OCI-LY7 (cell line): ENCODE results near the gene ACOXL. TPM values are rescaled to one million over a fixed set of nuclear protein-coding genes. Genes with fewer than 3 reads are reported as not detected.

ENCODE experiments used
- BruUV-seq: library from RNA; stranded (reverse); fragments of 400-500 nt; replicated peaks from 2 replicates; lab custom pipeline; 2021; lab: Mats Ljungman, UMichigan
- CTCF ChIA-PET: fragments of 300-600 bp; sonication (Branson Sonifier 250); formaldehyde crosslinking; loops from one replicate; lab custom pipeline; 2022; ENCODE audit warnings: antibody characterized with exemption; ENCODE audit not compliant: unreplicated experiment; lab: Charles Lee
- POLR2A ChIA-PET: fragments of 300-600 bp; sonication (Branson Sonifier 250); formaldehyde crosslinking; loops from one replicate; lab custom pipeline; 2022; ENCODE audit warnings: antibody characterized with exemption; lab: Charles Lee
- DNase-seq: peaks from one replicate; pipeline ENCODE4 v3.0.0-alpha.2; 2015; ENCODE audit warnings: low spot score
- H2AFZ ChIP-seq: fragments of 200-600 bp; sonication (generic), shearing (Covaris generic); 2 replicates; pipeline ENCODE4 v1.6.1; 2014; ENCODE audit warnings: mild to moderate bottlenecking, antibody characterized with exemption, low read length, moderate library complexity
- H3K27ac ChIP-seq: fragments of 200-600 bp; sonication (generic); 2 replicates; pipeline ENCODE4 v1.5.1; 2014; ENCODE audit warnings: mixed run types, low read depth, mild to moderate bottlenecking, moderate library complexity, low read length, inconsistent platforms; ENCODE audit not compliant: poor library complexity, severe bottlenecking
- H3K36me3 ChIP-seq: fragments of 200-600 bp; sonication (generic); 2 replicates; pipeline ENCODE4 v1.6.1; 2014; ENCODE audit warnings: mild to moderate bottlenecking, antibody characterized with exemption, low read length, moderate library complexity, mixed read lengths; ENCODE audit not compliant: insufficient read depth
- H3K4me1 ChIP-seq: fragments of 200-600 bp; sonication (generic); 2 replicates; pipeline ENCODE4 v1.5.1; 2014; ENCODE audit warnings: mild to moderate bottlenecking, low read length; ENCODE audit not compliant: insufficient read depth, poor library complexity, severe bottlenecking
- H3K4me2 ChIP-seq: fragments of 200-600 bp; sonication (generic); 2 replicates; pipeline ENCODE4 v1.6.1; 2014; ENCODE audit warnings: mild to moderate bottlenecking, low read length
- H3K4me3 ChIP-seq: fragments of 200-600 bp; sonication (generic); 2 replicates; pipeline ENCODE4 v1.5.1; 2014; ENCODE audit warnings: mild to moderate bottlenecking, low read depth, low read length; ENCODE audit not compliant: poor library complexity, severe bottlenecking
- H3K79me2 ChIP-seq: fragments of 200-600 bp; sonication (generic); 2 replicates; pipeline ENCODE4 v1.6.1; 2016; ENCODE audit warnings: low read depth, mild to moderate bottlenecking, low read length, moderate library complexity, mixed read lengths; ENCODE audit not compliant: insufficient read depth
- H3K9me2 ChIP-seq: fragments of 200-600 bp; sonication (generic); 2 replicates; pipeline ENCODE4 v1.6.1; 2016; ENCODE audit warnings: mild to moderate bottlenecking, low read length, mixed read lengths; ENCODE audit not compliant: insufficient read depth
- H3K9me3 ChIP-seq: fragments of 200-600 bp; sonication (generic); 2 replicates; pipeline ENCODE4 v1.6.1; 2014; ENCODE audit warnings: mild to moderate bottlenecking, mixed run types, low read length, mixed read lengths
- H4K20me1 ChIP-seq: fragments of 200-600 bp; sonication (generic); 2 replicates; pipeline ENCODE4 v1.6.1; 2014; ENCODE audit warnings: mild to moderate bottlenecking, antibody characterized with exemption, low read length, moderate library complexity, mixed read lengths; ENCODE audit not compliant: insufficient read depth
- EZH2phosphoT487 ChIP-seq: fragments of 200-600 bp; sonication (generic); IDR thresholded peaks from 2 replicates; pipeline ENCODE4 v1.6.1; 2018; ENCODE audit warnings: low read depth, borderline replicate concordance, mild to moderate bottlenecking, mixed run types, antibody characterized with exemption, low read length, moderate library complexity, mixed read lengths
- intact Hi-C: fragments of 100-400 bp; cut with micrococcal nuclease; formaldehyde crosslinking; loops from one replicate; pipeline ENCODE4 v1.10.0; 2022; ENCODE audit not compliant: unreplicated experiment
- total RNA-seq, 2 experiments: library from RNA; depleted of rRNA in 1 of 2; stranded (reverse); fragments of >200 nt in 1 of 2; shearing (Covaris generic) in 1 of 2; gene quantifications; 2 replicates each; pipeline ENCODE4 v1.2.3, GENCODE V29; 2014 to 2022
- TF ChIP-seq, protein P1 (sequence below): fragments of 200-600 bp; sonication (generic); conservative IDR thresholded peaks from 2 replicates; pipeline ENCODE4 v1.5.1; 2014; ENCODE audit warnings: mild to moderate bottlenecking, antibody characterized with exemption, low read length, moderate library complexity, mixed read lengths

The ACOXL gene
- total RNA-seq, 2 experiments from 2014 or later: 1.4 TPM; not detected in 1

DNA sequence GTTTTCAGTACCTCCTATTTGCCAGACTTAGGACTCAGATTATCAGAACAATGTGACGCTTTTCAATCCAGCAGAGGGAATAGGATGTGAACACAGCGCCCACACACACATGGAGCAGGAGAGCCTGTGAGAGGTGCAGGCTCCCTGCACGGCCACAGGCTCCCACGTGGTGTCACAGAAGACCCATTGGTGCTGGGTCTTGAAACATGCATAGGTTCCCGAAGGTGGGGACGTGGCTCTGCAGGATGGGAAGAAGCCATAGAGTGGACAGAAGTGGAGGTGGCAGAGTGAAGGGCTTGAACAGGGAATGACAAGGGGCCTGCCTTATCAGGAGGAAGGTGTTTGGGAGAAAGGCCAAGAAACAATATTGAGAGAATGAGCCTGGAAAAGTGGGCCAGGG is 309.9 kb downstream of the ACOXL start:
- no peak for TF ChIP-seq EZH2phosphoT487
- TF ChIP-seq, protein P1, sequence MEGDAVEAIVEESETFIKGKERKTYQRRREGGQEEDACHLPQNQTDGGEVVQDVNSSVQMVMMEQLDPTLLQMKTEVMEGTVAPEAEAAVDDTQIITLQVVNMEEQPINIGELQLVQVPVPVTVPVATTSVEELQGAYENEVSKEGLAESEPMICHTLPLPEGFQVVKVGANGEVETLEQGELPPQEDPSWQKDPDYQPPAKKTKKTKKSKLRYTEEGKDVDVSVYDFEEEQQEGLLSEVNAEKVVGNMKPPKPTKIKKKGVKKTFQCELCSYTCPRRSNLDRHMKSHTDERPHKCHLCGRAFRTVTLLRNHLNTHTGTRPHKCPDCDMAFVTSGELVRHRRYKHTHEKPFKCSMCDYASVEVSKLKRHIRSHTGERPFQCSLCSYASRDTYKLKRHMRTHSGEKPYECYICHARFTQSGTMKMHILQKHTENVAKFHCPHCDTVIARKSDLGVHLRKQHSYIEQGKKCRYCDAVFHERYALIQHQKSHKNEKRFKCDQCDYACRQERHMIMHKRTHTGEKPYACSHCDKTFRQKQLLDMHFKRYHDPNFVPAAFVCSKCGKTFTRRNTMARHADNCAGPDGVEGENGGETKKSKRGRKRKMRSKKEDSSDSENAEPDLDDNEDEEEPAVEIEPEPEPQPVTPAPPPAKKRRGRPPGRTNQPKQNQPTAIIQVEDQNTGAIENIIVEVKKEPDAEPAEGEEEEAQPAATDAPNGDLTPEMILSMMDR: no peak
- BruUV-seq: no TSS peak
- ChIA-PET POLR2A (interaction anchor here (1.1 kb wide), 1 partner anchor 78 kb away, joined by 3 read pairs; the partner anchor contains the start of gene BCL2L11), CTCF (interaction anchor here (1.1 kb wide), 1 partner anchor 12 kb away, joined by 3 read pairs; no protein-coding TSS in a partner anchor)
- no peak for DNase-seq
- Histone ChIP-seq H2AFZ (no peak overlapping the region), H3K4me3 (no peak overlapping the region), H3K36me3 (no peaks in the 10 kb centered on the region; the same call in 1 of the 2 replicates), H3K79me2 (no peaks in the 10 kb centered on the region), H3K9me2 (no peaks in the 10 kb centered on the region), H3K27ac (no peak overlapping the region), H4K20me1 (no peaks in the 10 kb centered on the region), H3K4me1 (peaks cover 63% of the 10 kb centered on the region), H3K4me2 (no peak overlapping the region), H3K9me3 (no peaks in the 10 kb centered on the region)
- intact Hi-C loops: no loop called here

DNA sequence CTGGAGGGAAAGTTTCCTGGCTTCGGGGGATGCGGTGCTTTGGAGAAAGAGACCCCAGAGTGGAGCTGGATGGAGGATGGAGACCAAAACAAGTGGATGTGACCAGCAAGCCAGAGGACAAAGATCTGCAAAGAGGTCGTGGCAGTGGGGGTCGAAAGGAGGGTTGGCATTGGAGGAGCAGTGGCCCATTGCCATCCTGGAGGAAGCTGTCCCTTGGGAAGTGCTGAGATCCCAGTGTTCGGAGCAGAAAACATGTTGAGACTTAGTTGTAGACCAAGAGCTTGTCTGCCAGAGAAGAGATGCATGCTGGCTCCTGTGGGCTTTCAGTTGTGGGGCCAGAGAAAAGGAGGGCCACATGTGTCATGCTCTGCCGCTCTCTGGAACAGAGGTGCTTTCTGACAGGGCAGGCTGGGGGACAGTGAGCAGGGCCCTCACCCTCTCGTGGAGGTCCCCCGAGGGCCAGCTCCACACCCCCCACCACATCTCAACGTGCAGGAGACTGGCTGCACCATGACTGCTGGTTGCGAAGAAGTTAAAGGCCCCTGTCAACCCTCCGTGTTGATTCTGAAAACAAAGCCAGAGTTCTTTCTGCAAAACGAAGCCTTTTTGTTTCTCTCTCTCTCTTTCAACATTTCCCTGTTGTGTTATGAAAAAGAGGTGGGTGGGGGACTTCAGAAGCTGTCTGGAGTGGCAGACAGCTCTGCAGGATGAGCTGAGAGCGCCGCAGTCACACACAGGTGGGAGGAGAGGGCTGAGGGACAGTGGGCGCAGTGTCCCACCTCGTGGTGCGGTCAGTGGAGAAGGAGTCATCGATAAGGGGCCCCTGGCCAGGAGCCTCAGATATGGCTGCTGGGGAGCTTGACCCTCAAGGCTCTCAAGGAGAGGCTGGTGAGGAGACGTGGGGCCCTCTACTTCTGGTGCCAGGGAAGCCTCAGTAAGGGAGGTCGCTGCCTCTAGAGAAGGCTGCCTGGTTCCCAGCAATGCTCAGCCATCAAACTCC is 310.7 kb downstream of the ACOXL start:
- Histone ChIP-seq H2AFZ (no peak overlapping the region), H3K36me3 (no peaks in the 10 kb centered on the region; the same call in 1 of the 2 replicates), H3K9me2 (no peaks in the 10 kb centered on the region), H3K79me2 (no peaks in the 10 kb centered on the region), H3K4me1 (peaks cover 60% of the 10 kb centered on the region), H3K9me3 (no peaks in the 10 kb centered on the region), H3K4me3 (no peak overlapping the region), H3K27ac (no peak overlapping the region), H4K20me1 (no peaks in the 10 kb centered on the region), H3K4me2 (peak overlapping the region; percentile 11; the same call in 1 of the 2 replicates)
- BruUV-seq: no TSS peak
- no peak for DNase-seq
- TF ChIP-seq, protein P1: no peak
- no peak for TF ChIP-seq EZH2phosphoT487
- ChIA-PET CTCF (interaction anchor here (1.1 kb wide), 1 partner anchor 11 kb away, joined by 3 read pairs; no protein-coding TSS in a partner anchor), POLR2A (interaction anchor here (0.9 to 1.2 kb wide), 3 partner anchors 14 to 78 kb away, joined by 3 to 10 read pairs (median 3); partner anchors contain the start of gene BCL2L11)
- intact Hi-C loops: no loop called here
